Measurements from ENCODE around the gene SLC24A1.

DNA sequence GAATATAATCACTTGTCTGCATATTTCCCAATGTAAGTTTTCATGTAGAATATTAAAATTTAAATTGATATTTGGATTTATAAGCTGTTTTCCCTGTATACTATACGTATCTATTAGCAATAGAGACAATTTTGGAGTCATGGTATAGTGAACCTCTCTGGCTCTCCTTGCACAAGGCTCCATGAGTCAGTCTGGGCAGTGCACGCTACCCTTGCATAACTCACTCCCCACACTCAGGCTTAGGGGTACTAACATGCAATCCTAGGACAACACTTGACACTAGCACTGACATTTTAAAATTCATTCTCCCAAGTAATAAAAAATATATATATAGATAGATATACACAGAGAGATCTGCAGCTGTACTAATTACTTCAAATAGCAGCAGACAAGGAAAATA, 39.2 kb downstream of the SLC24A1 start:
- TF ChIP-seq, protein P1, sequence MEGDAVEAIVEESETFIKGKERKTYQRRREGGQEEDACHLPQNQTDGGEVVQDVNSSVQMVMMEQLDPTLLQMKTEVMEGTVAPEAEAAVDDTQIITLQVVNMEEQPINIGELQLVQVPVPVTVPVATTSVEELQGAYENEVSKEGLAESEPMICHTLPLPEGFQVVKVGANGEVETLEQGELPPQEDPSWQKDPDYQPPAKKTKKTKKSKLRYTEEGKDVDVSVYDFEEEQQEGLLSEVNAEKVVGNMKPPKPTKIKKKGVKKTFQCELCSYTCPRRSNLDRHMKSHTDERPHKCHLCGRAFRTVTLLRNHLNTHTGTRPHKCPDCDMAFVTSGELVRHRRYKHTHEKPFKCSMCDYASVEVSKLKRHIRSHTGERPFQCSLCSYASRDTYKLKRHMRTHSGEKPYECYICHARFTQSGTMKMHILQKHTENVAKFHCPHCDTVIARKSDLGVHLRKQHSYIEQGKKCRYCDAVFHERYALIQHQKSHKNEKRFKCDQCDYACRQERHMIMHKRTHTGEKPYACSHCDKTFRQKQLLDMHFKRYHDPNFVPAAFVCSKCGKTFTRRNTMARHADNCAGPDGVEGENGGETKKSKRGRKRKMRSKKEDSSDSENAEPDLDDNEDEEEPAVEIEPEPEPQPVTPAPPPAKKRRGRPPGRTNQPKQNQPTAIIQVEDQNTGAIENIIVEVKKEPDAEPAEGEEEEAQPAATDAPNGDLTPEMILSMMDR (IDR thresholded peaks at IDR 0.05), result no peak
- TF ChIP-seq POLR2A (IDR thresholded peaks at IDR 0.05), result no peak
